ENCODE measurements around the gene SLC8A3.

DNA sequence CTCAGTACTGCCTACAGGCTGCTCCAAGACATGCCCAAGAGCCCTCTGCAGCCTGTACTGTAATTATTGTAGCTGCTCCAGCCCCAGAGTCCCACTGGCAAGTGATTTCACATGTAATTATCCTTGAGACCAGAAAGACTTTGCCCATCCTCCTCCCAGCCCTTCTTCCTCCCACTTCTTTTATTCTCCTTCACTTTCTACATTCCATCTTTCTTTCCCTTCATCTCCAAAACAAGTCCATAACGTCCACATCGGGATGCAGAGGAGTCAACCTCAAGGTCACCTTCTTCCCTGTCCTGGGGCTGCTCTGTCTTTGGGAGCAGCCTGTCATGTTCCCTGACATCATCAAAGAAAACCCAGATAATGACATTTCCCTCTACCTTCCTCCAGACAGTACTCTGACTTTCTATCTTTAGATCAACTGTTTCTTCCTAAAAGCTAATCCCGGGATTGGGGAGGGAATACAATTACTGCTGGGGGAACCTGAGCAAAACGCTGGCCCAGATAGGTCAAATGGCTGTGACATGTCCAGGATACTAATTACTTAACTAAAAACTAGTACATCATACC lies 39.1 kb downstream of the SLC8A3 start:
- TF ChIP-seq NFIC (IDR thresholded peaks at IDR 0.05; ENCODE audit: low read length) (no peak), ZNF431 (CRISPR knock-in tag; IDR thresholded peaks at IDR 0.05; ENCODE audit: borderline replicate concordance, low read depth) (no peak), ELF4 (CRISPR knock-in tag; IDR thresholded peaks at IDR 0.05; ENCODE audit: borderline replicate concordance) (no peak), ZNF317 (CRISPR knock-in tag; IDR thresholded peaks at IDR 0.05) (no peak), CHD2 (IDR thresholded peaks at IDR 0.05; ENCODE audit: low read depth, low read length) (no peak), ZNF652 (CRISPR knock-in tag; IDR thresholded peaks at IDR 0.05; ENCODE audit: borderline replicate concordance, low read depth) (no peak), CEBPZ (IDR thresholded peaks at IDR 0.05; ENCODE audit: low read length) (no peak), E2F1 (CRISPR knock-in tag; IDR thresholded peaks at IDR 0.05) (no peak), ZNF564 (CRISPR knock-in tag; IDR thresholded peaks at IDR 0.05) (no peak), MYC (CRISPR knock-in tag; IDR thresholded peaks at IDR 0.05; ENCODE audit: borderline replicate concordance) (no peak), NBN (conservative IDR thresholded peaks at IDR 0.05) (no peak)
- TF ChIP-seq, protein P1, sequence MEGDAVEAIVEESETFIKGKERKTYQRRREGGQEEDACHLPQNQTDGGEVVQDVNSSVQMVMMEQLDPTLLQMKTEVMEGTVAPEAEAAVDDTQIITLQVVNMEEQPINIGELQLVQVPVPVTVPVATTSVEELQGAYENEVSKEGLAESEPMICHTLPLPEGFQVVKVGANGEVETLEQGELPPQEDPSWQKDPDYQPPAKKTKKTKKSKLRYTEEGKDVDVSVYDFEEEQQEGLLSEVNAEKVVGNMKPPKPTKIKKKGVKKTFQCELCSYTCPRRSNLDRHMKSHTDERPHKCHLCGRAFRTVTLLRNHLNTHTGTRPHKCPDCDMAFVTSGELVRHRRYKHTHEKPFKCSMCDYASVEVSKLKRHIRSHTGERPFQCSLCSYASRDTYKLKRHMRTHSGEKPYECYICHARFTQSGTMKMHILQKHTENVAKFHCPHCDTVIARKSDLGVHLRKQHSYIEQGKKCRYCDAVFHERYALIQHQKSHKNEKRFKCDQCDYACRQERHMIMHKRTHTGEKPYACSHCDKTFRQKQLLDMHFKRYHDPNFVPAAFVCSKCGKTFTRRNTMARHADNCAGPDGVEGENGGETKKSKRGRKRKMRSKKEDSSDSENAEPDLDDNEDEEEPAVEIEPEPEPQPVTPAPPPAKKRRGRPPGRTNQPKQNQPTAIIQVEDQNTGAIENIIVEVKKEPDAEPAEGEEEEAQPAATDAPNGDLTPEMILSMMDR (CRISPR knock-in tag; IDR thresholded peaks at IDR 0.05) = no peak
